Measurements from ENCODE around the gene RRP36. TPM values are rescaled to one million over a fixed set of nuclear protein-coding genes. Genes with fewer than 3 reads are reported as not detected.

The RRP36 gene
- total and polyA plus RNA-seq, 4 donors: 23.4 to 33.4 (median 26.2) TPM

DNA sequence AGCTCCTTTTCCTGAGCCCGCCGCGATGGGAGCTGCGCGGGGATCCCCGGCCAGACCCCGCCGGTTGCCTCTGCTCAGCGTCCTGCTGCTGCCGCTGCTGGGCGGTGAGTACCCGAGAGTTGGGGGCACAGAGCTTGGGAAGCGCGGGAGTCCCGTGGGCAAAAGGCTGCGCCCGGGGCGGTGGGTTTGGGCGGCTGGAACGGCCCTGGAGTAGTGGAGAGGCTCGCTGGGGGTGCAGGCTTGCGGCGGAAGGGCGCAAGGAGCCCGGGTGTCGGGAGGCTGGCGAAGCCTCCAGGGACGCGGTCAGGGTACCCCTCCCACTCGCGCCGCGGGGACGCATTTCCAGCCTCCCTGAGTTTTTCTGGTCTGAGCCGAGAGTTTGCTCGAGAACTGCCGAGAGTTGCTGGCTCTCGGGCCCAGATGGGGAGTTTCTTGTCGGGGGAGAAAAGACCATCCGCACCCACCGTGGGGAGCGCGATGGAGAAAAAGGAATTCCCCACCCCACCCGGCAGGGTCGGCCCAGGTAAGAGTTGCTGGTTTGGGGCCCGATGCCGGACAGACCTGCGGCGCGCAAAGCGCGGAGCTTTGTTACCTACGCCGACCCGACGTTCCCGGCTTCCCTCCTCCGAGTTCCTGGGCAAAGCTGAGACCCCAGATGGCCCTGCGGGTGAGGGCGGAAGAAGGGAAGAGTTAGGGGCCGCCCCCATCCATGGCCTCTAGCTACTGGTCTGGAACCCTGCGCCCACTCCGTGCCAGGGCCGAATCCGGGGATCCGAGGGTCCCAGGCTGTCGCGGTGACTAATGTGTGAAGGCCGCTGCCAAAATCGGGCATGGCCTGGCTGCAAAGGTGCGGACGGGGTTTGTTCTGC is 55.3 kb downstream of the RRP36 start:
- peak overlapping the region in 2 of 3 donors; percentile 39 to 51 for H3K4me3 ChIP-seq (ENCODE audit: low read depth in 1 of 3, low read length in 3 of 3)
- H3K27ac ChIP-seq (ENCODE audit: low read depth in 1 of 2, low read length in 2 of 2): no peak overlapping the region
- DNase-seq (ENCODE audit: low spot score): no peak
- WGBS: 28% methylated on average over 72 of the region's 72 CpGs
- no peaks in the 10 kb centered on the region for H3K27me3 ChIP-seq (ENCODE audit: control insufficient read depth in 4 of 4, insufficient read depth in 4 of 4, low read length in 3 of 4)
- TF ChIP-seq JUND (IDR thresholded peaks at IDR 0.05) (no peak), HNF4A (conservative IDR thresholded peaks at IDR 0.05) (no peak), TAF1 (conservative IDR thresholded peaks at IDR 0.05) (no peak), HNF4G (IDR thresholded peaks at IDR 0.05) (no peak), YY1 (IDR thresholded peaks at IDR 0.05) (no peak), EGR1 (IDR thresholded peaks at IDR 0.05; ENCODE audit: low read depth in 2 of 2) (no peak)
- TF ChIP-seq, protein P1, sequence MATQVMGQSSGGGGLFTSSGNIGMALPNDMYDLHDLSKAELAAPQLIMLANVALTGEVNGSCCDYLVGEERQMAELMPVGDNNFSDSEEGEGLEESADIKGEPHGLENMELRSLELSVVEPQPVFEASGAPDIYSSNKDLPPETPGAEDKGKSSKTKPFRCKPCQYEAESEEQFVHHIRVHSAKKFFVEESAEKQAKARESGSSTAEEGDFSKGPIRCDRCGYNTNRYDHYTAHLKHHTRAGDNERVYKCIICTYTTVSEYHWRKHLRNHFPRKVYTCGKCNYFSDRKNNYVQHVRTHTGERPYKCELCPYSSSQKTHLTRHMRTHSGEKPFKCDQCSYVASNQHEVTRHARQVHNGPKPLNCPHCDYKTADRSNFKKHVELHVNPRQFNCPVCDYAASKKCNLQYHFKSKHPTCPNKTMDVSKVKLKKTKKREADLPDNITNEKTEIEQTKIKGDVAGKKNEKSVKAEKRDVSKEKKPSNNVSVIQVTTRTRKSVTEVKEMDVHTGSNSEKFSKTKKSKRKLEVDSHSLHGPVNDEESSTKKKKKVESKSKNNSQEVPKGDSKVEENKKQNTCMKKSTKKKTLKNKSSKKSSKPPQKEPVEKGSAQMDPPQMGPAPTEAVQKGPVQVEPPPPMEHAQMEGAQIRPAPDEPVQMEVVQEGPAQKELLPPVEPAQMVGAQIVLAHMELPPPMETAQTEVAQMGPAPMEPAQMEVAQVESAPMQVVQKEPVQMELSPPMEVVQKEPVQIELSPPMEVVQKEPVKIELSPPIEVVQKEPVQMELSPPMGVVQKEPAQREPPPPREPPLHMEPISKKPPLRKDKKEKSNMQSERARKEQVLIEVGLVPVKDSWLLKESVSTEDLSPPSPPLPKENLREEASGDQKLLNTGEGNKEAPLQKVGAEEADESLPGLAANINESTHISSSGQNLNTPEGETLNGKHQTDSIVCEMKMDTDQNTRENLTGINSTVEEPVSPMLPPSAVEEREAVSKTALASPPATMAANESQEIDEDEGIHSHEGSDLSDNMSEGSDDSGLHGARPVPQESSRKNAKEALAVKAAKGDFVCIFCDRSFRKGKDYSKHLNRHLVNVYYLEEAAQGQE (IDR thresholded peaks at IDR 0.05): no peak
- H3K4me1 ChIP-seq (ENCODE audit: control insufficient read depth in 4 of 4, insufficient read depth in 4 of 4, low read length in 3 of 4): peaks cover 4 to 16% (median 7%) of the 10 kb centered on the region in 4 donors
- peaks cover 4 to 29% (median 22%) of the 10 kb centered on the region in 4 donors for H3K36me3 ChIP-seq (ENCODE audit: control insufficient read depth in 4 of 4, insufficient read depth in 3 of 4, low read depth in 1 of 4, low read length in 3 of 4)
- no peaks in the 10 kb centered on the region for H3K9me3 ChIP-seq (ENCODE audit: control insufficient read depth in 4 of 4, low read length in 3 of 4)
- no peak overlapping the region for H3K9ac ChIP-seq (ENCODE audit: low read depth in 1 of 2, low read length in 2 of 2)

DNA sequence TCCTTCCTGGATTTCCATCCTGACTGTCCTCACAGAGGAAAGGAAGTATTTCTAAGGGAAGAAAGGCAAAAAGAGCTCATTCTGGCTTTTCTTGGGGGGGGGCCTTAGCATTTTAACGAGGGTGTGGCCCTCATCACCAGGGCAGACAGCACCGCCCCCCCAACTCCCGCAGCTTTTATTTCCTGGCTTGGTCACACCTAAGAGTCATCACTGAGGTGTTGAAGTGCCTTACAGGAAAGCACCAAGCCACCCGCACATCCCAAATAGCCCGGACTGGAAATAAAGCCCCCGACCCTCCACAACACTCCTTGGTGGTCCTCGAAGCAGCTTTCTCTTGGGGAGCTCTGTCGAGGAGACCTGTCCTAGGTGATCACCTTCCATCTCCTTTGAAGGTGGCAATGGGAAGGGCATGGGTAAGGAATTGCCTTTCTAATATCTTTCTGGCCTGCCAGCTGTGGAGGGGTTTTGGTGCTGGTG is 55.9 kb downstream of the RRP36 start:
- peaks cover 4 to 22% (median 15%) of the 10 kb centered on the region in 4 donors for H3K36me3 ChIP-seq (ENCODE audit: control insufficient read depth in 4 of 4, insufficient read depth in 3 of 4, low read depth in 1 of 4, low read length in 3 of 4)
- H3K9ac ChIP-seq (ENCODE audit: low read depth in 1 of 2, low read length in 2 of 2): no peak overlapping the region
- no peaks in the 10 kb centered on the region for H3K9me3 ChIP-seq (ENCODE audit: control insufficient read depth in 4 of 4, low read length in 3 of 4)
- 66% methylated on average over 8 of the region's 8 CpGs for WGBS
- H3K4me3 ChIP-seq (ENCODE audit: low read depth in 1 of 3, low read length in 3 of 3): peak overlapping the region in 1 of 3 donors; percentile 51
- peaks cover 4 to 16% (median 7%) of the 10 kb centered on the region in 4 donors for H3K4me1 ChIP-seq (ENCODE audit: control insufficient read depth in 4 of 4, insufficient read depth in 4 of 4, low read length in 3 of 4)
- no peaks in the 10 kb centered on the region for H3K27me3 ChIP-seq (ENCODE audit: control insufficient read depth in 4 of 4, insufficient read depth in 4 of 4, low read length in 3 of 4)
- DNase-seq (ENCODE audit: low spot score): no peak
- H3K27ac ChIP-seq (ENCODE audit: low read depth in 1 of 2, low read length in 2 of 2): no peak overlapping the region
- no peak for TF ChIP-seq NR2F2 (IDR thresholded peaks at IDR 0.05)
- TF ChIP-seq EGR1 (IDR thresholded peaks at IDR 0.05; ENCODE audit: low read depth in 2 of 2): no peak
- TF ChIP-seq, protein P2, sequence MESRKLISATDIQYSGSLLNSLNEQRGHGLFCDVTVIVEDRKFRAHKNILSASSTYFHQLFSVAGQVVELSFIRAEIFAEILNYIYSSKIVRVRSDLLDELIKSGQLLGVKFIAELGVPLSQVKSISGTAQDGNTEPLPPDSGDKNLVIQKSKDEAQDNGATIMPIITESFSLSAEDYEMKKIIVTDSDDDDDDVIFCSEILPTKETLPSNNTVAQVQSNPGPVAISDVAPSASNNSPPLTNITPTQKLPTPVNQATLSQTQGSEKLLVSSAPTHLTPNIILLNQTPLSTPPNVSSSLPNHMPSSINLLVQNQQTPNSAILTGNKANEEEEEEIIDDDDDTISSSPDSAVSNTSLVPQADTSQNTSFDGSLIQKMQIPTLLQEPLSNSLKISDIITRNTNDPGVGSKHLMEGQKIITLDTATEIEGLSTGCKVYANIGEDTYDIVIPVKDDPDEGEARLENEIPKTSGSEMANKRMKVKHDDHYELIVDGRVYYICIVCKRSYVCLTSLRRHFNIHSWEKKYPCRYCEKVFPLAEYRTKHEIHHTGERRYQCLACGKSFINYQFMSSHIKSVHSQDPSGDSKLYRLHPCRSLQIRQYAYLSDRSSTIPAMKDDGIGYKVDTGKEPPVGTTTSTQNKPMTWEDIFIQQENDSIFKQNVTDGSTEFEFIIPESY (IDR thresholded peaks at IDR 0.05): no peak
- TF ChIP-seq, protein P3, sequence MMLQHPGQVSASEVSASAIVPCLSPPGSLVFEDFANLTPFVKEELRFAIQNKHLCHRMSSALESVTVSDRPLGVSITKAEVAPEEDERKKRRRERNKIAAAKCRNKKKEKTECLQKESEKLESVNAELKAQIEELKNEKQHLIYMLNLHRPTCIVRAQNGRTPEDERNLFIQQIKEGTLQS (IDR thresholded peaks at IDR 0.05): no peak
- TF ChIP-seq FOXA2 (IDR thresholded peaks at IDR 0.05): no peak
